Trophoblast cell (in vitro differentiated cells and primary cell): ENCODE measurements around the gene FBXO31.

Source experiments
- DNase-seq, 2 donors: peaks; one replicate each; pipeline ENCODE4 v3.0.0-alpha.2; 2016
- H2AFZ ChIP-seq: 2 replicates; pipeline ENCODE4 v1.6.1; 2013; ENCODE audit warnings: low read length, moderate library complexity, mild to moderate bottlenecking; ENCODE audit not compliant: insufficient read depth, poor library complexity
- H2AK5ac ChIP-seq: 2 replicates; pipeline ENCODE4 v1.6.1; 2013; ENCODE audit warnings: mild to moderate bottlenecking, low read length
- H2BK120ac ChIP-seq: 2 replicates; pipeline ENCODE4 v1.6.1; 2013; ENCODE audit warnings: low read length, mild to moderate bottlenecking, moderate library complexity; ENCODE audit not compliant: insufficient read depth, poor library complexity
- H2BK12ac ChIP-seq: 2 replicates; pipeline ENCODE4 v1.6.1; 2013; ENCODE audit warnings: mild to moderate bottlenecking, low read length, moderate library complexity
- H2BK5ac ChIP-seq: 2 replicates; pipeline ENCODE4 v1.6.1; 2013; ENCODE audit warnings: low read length, low read depth, moderate library complexity, mild to moderate bottlenecking; ENCODE audit not compliant: poor library complexity
- H3K14ac ChIP-seq: 2 replicates; pipeline ENCODE4 v1.6.1; 2013; ENCODE audit warnings: mild to moderate bottlenecking, low read length
- H3K18ac ChIP-seq: 2 replicates; pipeline ENCODE4 v1.6.1; 2013; ENCODE audit warnings: mild to moderate bottlenecking, low read length
- H3K23ac ChIP-seq: 2 replicates; pipeline ENCODE4 v1.6.1; 2013; ENCODE audit warnings: low read length
- H3K27ac ChIP-seq: 2 replicates; pipeline ENCODE4 v1.5.1; 2013; ENCODE audit warnings: low read depth, mild to moderate bottlenecking, inconsistent platforms, low read length, moderate library complexity
- H3K27me3 ChIP-seq: 2 replicates; pipeline ENCODE4 v1.6.1; 2013; ENCODE audit warnings: inconsistent platforms, mild to moderate bottlenecking, low read length, moderate library complexity; ENCODE audit not compliant: insufficient read depth
- H3K36me3 ChIP-seq, 2 experiments: 1 replicate in 1 of 2; 2 replicates in 1 of 2; pipeline ENCODE4 v1.6.1; 2013; ENCODE audit warnings: low read length in 2 of 2, mild to moderate bottlenecking in 2 of 2, moderate library complexity in 1 of 2; ENCODE audit not compliant: insufficient read depth in 2 of 2, control insufficient read depth in 1 of 2
- H3K4ac ChIP-seq: 2 replicates; pipeline ENCODE4 v1.6.1; 2013; ENCODE audit warnings: low read depth, mild to moderate bottlenecking, low read length, moderate library complexity
- H3K4me1 ChIP-seq, 2 experiments: 1 replicate in 1 of 2; 2 replicates in 1 of 2; pipeline ENCODE4 v1.6.1; 2013; ENCODE audit warnings: low read length in 2 of 2, mild to moderate bottlenecking in 2 of 2, moderate library complexity in 1 of 2; ENCODE audit not compliant: insufficient read depth in 2 of 2, control insufficient read depth in 1 of 2
- H3K4me2 ChIP-seq: 2 replicates; pipeline ENCODE4 v1.6.1; 2013; ENCODE audit warnings: inconsistent platforms, mild to moderate bottlenecking, low read length, moderate library complexity
- H3K4me3 ChIP-seq: 2 replicates; pipeline ENCODE4 v1.5.1; 2013; ENCODE audit warnings: mild to moderate bottlenecking, low read depth, low read length, inconsistent platforms
- H3K79me1 ChIP-seq: one replicate; pipeline ENCODE4 v1.6.1; 2013; ENCODE audit warnings: low read length
- H3K79me2 ChIP-seq: 2 replicates; pipeline ENCODE4 v1.6.1; 2013; ENCODE audit warnings: low read length, mild to moderate bottlenecking; ENCODE audit not compliant: control insufficient read depth, insufficient read depth, poor library complexity
- H3K9ac ChIP-seq: 2 replicates; pipeline ENCODE4 v1.6.1; 2013; ENCODE audit warnings: mild to moderate bottlenecking, low read length
- H3K9me3 ChIP-seq: 2 replicates; pipeline ENCODE4 v1.6.1; 2013; ENCODE audit warnings: low read depth, mild to moderate bottlenecking, control low read depth, inconsistent platforms, low read length; ENCODE audit not compliant: insufficient read depth
- H4K12ac ChIP-seq: 2 replicates; pipeline ENCODE4 v1.6.1; 2013; ENCODE audit warnings: low read depth, mild to moderate bottlenecking, low read length, moderate library complexity
- H4K8ac ChIP-seq: 2 replicates; pipeline ENCODE4 v1.6.1; 2013; ENCODE audit warnings: low read depth, mild to moderate bottlenecking, low read length, moderate library complexity
- H4K91ac ChIP-seq: one replicate; pipeline ENCODE4 v1.6.1; 2013; ENCODE audit warnings: low read depth, mild to moderate bottlenecking, low read length, moderate library complexity
- WGBS: extraction: QIAGEN DNeasy Blood & Tissue Kit; methylation state at CpG from one replicate; pipeline ENCODE4 v1.1.7; 2013; ENCODE audit warnings: missing lambda C conversion rate; ENCODE audit not compliant: insufficient read length, insufficient coverage; ENCODE audit errors: extremely low coverage; 5-methylcytosine and 5-hydroxymethylcytosine counted together

FBXO31 gene

DNA sequence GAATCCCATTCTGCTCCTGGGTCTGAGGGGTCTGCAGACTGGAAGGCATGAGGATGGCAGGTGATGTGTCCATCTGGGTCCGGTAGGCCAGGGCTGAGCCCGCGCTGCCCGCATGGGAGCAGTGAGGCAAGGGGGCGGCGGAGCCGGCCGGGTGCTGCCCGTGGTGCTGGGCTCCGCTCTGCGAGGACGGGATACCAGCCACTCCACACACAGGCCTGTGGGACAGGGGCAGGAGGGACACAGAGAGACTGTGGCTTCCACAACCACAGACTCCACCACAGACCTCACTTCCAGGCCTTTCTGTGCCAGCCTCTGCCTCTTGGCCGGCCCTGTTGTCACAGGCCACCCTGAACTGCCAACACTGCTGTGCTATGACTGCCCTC, 33.9 kb upstream of the FBXO31 start:
- no peak overlapping the region for H3K27ac ChIP-seq
- WGBS = no CpG with 5 or more reads among the region's 13 CpGs

GRCh38 chr16:87416826-87417527, 33.4 kb upstream of the FBXO31 start:
- no peak overlapping the region for H3K18ac ChIP-seq
- H3K9me3 ChIP-seq = no peaks in the 10 kb centered on the region
- no CpG with 5 or more reads among the region's 23 CpGs for WGBS

More for the DNA sequence above, 33.9 kb upstream of the FBXO31 start:
- no peak overlapping the region for H4K91ac ChIP-seq
- H3K9me3 ChIP-seq = no peaks in the 10 kb centered on the region
- H3K14ac ChIP-seq = no peak overlapping the region
- H3K4me2 ChIP-seq = no peak overlapping the region
- H3K23ac ChIP-seq = no peak overlapping the region
- no peak overlapping the region for H2AFZ ChIP-seq
- no peaks in the 10 kb centered on the region for H3K27me3 ChIP-seq
- peaks cover 45 to 46% of the 10 kb centered on the region in 2 experiments for H3K36me3 ChIP-seq
- no peak for DNase-seq
- H3K4me1 ChIP-seq = no peaks in the 10 kb centered on the region
- H4K8ac ChIP-seq = no peak overlapping the region
- H2AK5ac ChIP-seq = no peak overlapping the region
- no peak overlapping the region for H3K4ac ChIP-seq
- no peaks in the 10 kb centered on the region for H3K79me1 ChIP-seq
- H3K79me2 ChIP-seq = no peaks in the 10 kb centered on the region
- no peak overlapping the region for H4K12ac ChIP-seq
- no peak overlapping the region for H2BK120ac ChIP-seq
- H2BK5ac ChIP-seq = no peak overlapping the region
- H3K9ac ChIP-seq = no peak overlapping the region
- H2BK12ac ChIP-seq = no peak overlapping the region
- H3K4me3 ChIP-seq = no peak overlapping the region
- no peak overlapping the region for H3K18ac ChIP-seq

DNA sequence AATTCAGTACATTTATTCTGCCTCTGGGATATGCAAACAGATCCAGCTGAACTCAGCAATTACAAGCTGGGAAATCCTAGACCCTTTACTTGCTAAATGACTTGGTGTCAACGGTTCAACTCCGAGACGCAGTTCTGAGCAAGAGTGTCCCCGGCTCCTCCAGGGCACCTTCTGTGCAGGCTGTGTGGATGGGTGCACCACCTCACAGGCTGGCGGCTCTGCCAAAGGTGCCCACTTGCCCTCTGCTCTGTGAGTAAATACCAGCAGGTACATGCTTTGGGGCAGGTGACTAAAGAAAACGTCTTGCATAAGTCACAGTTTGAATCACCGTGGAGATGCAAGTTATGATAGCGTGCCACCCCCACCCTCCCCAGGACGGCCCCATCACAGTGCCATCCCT, 31.9 kb upstream of the FBXO31 start:
- Histone ChIP-seq H3K14ac (no peak overlapping the region), H4K12ac (no peak overlapping the region), H3K4ac (no peak overlapping the region), H3K9me3 (no peaks in the 10 kb centered on the region), H3K4me3 (no peak overlapping the region), H4K8ac (no peak overlapping the region), H4K91ac (no peak overlapping the region), H2BK120ac (no peak overlapping the region), H3K36me3 (peaks cover 58 to 61% of the 10 kb centered on the region in 2 experiments), H3K27ac (no peak overlapping the region), H3K27me3 (no peaks in the 10 kb centered on the region), H2BK5ac (no peak overlapping the region), H3K79me2 (no peaks in the 10 kb centered on the region), H3K79me1 (no peaks in the 10 kb centered on the region), H3K18ac (no peak overlapping the region), H3K4me2 (no peak overlapping the region), H2AFZ (no peak overlapping the region), H3K4me1 (no peaks in the 10 kb centered on the region), H2BK12ac (no peak overlapping the region), H3K23ac (no peak overlapping the region), H3K9ac (no peak overlapping the region), H2AK5ac (no peak overlapping the region)
- WGBS = no CpG with 5 or more reads among the region's 9 CpGs
- peak in 1 of 2 donors; percentile 35 for DNase-seq

More at GRCh38 chr16:87416826-87417527, 33.4 kb upstream of the FBXO31 start:
- H3K4me3 ChIP-seq = no peak overlapping the region
- H2BK12ac ChIP-seq = no peak overlapping the region
- no peaks in the 10 kb centered on the region for H3K4me1 ChIP-seq
- H3K27me3 ChIP-seq = no peaks in the 10 kb centered on the region
- H3K79me1 ChIP-seq = no peaks in the 10 kb centered on the region
- H3K9ac ChIP-seq = no peak overlapping the region
- no peaks in the 10 kb centered on the region for H3K79me2 ChIP-seq
- no peak overlapping the region for H4K12ac ChIP-seq
- DNase-seq = peak; percentile 56 to 88
- no peak overlapping the region for H4K8ac ChIP-seq
- no peak overlapping the region for H2BK5ac ChIP-seq
- H3K36me3 ChIP-seq = peaks cover 50% of the 10 kb centered on the region in 2 experiments
- H3K27ac ChIP-seq = no peak overlapping the region
- no peak overlapping the region for H2AK5ac ChIP-seq
- no peak overlapping the region for H4K91ac ChIP-seq
- no peak overlapping the region for H2AFZ ChIP-seq
- no peak overlapping the region for H2BK120ac ChIP-seq
- no peak overlapping the region for H3K4me2 ChIP-seq
- no peak overlapping the region for H3K4ac ChIP-seq
- no peak overlapping the region for H3K23ac ChIP-seq
- no peak overlapping the region for H3K14ac ChIP-seq

GRCh38 chr16:87414251-87414680, 30.7 kb upstream of the FBXO31 start:
- Histone ChIP-seq H3K27me3 (no peaks in the 10 kb centered on the region), H3K27ac (no peak overlapping the region), H2BK12ac (no peak overlapping the region), H3K9ac (no peak overlapping the region), H3K4me2 (no peak overlapping the region), H2AK5ac (no peak overlapping the region), H2BK120ac (no peak overlapping the region), H3K4me1 (no peaks in the 10 kb centered on the region), H3K79me2 (no peaks in the 10 kb centered on the region), H3K4me3 (no peak overlapping the region), H3K18ac (no peak overlapping the region), H2AFZ (no peak overlapping the region), H3K14ac (no peak overlapping the region), H4K91ac (no peak overlapping the region), H3K9me3 (no peaks in the 10 kb centered on the region), H3K79me1 (no peaks in the 10 kb centered on the region), H3K36me3 (peaks cover 55 to 62% of the 10 kb centered on the region in 2 experiments), H4K8ac (no peak overlapping the region), H3K4ac (no peak overlapping the region), H3K23ac (no peak overlapping the region), H4K12ac (no peak overlapping the region), H2BK5ac (no peak overlapping the region)
- no peak for DNase-seq
- WGBS = no CpG with 5 or more reads among the region's 24 CpGs
